ENCODE measurements around the gene CDKAL1.
"Not testable (repeated sequence)": the region's sequence is repeated elsewhere in the genome, so short reads cannot be mapped to it uniquely, and the experiment has no call there.

Gene CDKAL1

DNA sequence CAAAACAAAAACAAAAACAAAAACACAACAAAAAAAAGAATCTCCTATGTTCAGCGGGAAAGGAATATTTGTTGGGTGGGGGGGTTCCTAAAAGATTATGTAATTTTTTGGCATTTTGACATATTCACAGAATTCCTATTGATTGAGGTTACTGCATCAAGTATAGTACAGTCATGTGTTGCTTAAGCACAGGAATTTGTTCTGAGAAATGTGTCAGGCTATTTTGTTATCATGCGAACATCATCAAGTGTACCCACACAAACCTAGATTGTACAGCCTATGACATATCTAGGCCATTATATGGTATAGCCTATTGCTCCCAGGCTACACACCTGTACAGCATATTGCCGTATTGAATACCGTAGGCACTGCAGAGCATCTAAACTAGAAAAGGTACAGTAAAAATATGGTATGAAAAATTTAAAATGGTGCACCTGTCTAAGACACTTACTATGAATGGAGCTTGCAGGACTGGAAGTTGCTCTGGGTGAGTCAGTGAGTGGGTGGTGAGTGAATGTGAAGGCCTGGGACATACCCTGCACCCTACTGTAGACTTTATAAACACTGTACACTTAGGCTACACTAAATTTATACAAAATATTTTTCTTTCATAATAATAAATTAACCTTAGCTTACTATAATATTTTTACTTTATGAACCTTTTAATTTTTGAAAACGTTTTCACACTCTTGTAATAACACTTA, 110.6 kb downstream of the CDKAL1 start:
- no peak for DNase-seq

DNA sequence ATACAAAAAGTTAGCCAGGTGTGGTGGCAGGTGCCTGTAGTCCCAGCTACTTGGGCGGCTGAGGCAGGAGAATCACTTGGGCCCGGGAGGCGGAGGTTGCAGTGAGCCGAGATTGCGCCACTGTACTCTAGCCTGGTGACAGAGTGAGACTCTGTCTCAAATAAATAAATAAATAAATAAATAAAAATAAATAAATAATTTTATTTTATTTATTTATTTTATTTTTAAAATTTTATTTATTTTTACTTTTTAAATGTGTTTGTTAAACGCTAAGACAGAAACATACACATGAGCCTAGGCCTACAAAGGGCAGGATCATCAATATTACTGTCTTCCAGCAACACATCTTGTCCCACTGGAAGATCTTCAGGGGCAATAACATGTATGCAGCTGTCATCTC, 111.3 kb downstream of the CDKAL1 start:
- DNase-seq: not testable (repeated sequence)

DNA sequence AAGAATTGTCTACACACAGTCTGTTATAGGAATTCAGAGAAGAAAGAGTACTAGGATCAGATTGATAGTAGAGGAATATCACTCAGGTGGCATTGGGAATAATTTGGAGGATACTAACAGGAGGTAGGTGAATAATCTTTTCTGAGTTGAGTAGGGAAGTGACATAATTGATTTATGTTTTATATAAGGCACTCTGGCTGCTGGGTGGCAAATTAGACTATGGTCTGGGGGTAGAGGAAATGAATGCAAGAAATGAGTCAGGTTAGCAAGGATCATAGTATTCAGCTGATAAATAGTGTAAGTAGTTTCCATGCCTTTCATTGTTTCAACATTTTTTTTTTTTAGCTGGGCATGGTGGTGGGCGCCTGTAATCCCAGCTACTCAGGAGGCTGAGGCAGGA, 113.3 kb downstream of the CDKAL1 start:
- DNase-seq: no peak

DNA sequence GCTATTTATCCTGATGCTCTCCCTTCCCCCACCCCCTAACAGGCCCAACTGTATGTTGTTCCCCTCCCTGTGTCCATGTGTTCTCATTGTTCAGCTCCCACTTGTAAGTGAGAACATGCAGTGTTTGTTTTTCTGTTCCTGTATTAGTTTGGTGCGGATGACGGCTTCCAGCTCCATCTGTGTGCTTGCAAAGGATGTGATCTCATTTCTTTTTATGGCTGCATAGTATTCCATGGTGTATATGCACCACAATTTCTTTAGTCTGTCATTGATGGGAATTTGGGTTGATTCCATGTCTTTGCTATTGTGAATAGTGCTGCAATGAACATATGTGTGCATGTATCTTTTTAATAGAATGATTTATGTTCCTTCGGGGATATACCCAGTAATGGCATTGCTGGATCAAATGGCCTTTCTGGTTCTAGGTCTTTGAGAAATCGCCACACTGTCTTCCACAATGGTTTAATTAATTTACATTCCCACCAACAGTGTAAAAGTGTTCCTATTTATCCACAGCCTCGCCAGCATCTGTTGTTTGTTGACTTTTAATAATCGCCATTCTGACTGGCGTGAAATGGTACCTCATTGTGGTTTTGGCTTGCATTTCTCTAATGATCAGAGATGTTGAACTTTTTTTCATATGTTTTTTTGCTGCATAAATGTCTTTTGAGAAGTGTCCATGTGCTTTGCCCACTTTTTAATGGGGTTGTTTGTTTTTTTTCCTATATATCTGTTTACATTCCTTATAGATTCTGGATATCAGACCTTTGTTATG, 115.6 kb downstream of the CDKAL1 start:
- DNase-seq: not testable (repeated sequence)

DNA sequence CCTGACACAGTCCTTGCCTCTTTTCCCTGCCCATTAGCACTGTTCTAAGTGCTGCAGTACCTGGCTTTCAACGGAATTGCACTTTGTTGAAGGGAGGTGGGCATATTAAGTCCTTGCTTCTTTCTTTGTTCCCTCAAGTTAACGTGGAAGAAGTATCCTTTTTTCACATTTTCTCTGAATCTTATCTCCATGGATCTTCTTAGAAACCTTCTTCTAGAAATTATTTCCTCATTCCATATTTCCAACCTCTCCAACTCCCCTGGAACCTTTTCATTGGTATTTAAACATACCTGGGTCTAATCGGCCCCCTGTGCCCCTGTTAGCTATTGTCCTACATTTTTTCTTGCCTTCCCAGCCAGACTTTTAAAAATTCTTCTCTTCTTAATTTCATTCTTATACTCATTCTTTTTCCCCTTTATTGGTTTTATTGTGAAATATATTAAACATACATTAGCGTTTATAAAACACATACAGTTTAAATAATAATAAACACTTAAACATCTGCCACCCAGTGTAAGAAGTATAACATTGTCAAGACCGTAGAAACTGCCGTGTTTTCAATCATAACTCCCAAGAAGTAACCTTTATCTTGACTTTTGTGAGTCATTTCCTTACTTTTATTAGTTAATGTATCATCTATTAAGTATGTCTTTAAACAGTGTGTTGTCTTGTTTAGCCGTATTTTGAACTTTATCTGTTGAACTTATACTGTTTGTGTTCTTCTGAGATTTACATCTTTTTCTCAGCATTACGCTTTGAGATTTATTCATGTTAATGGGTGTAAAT, 118.2 kb downstream of the CDKAL1 start:
- DNase-seq: no peak

DNA sequence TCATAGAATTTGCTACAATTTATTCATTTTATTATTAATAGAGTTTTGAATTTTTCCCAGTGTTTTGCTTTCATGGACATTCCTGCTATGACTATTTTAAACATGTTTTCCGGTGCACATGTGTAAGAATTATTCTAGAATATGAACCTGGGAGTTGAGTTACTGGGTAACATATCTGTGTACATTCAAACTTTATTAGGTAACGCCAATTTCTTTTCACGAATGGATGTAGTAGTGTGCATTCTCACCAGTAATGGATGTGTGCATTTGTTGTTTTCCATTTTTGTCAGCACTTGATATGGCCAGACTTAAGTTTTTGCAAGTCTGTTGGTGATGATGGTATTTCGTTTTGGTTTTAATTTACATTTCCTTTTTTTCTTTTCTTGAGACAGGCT, 118.8 kb downstream of the CDKAL1 start:
- DNase-seq: no peak

DNA sequence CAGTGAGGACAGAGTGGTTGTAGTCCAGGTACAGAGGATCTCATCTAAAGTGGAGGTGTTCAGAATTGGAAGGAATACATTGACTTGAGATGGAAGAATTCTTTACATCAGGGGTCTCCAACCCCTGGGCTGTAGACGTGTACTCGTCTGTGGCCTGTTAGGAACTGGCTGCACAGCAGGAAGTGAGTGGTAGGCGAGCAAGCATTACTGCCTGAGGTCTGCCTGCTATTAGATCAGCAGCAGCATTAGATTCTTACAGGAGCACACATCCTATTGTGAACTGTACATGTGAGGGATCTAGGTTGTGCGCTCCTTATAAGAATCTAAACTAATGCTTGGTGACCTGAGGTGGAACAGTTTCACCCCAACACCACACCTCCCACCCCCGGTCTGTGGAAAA, 121.1 kb downstream of the CDKAL1 start:
- DNase-seq: no peak

DNA sequence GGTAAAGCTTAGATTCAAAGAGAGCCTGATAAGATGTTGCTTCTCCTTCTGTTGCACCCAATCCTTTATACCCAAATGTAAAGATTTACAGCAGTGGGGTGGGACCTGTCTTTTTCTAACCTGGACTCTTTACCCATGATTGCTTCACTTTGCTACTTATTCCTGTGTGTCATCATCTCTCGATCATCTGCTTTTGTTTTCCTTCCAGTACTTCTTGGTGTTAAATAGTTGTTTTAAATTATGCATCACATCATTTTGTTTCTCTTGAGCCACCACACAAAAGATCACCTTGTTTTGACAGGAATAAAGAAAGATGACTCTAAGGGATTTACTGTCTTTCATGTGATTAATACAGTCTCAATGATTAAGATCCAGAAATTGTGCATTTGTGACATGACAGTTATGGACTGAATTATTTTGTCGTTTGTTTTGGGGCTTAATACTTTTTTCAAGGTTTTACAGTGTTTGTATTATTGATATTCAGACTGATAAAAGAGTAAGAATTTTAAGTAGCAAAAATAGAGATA, 123.1 kb downstream of the CDKAL1 start:
- no peak for DNase-seq

DNA sequence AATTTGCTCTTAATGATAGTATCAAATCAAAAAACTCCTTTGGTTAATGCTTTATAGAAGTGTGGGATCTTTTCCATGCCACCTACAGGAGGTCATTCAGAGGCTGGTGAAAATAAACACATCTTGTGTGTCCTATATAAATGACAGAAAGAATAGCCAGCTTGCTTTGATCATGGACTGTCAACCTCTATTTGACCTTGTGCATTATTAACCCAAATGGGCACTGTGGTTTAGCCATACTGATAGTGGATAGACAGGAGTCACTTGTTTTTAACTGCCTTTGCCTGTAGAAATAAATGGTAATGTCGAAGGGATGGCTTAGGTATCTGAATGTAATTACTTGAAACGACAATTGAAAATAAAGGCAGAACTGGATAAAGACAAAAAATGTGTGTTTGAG, 123.8 kb downstream of the CDKAL1 start:
- DNase-seq: no peak

DNA sequence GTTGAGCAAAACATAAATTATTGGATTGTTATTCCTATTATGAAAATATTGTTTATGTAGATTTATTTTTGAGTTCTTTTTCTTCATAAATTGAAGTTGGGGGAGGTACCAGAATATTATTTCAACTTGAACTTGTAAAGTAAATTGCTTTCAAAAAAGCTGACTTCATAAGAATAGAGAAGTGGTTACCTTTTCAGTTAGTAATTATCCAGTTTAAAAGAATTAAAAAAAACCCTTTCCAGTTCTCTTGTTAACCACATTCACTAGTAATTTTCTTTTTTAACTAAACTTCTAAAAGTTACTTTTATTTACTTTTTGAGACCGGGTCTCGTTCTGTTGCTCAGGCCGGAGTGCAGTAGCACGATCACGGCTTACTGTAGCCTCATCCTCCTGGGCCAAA, 124.3 kb downstream of the CDKAL1 start:
- DNase-seq: no peak

DNA sequence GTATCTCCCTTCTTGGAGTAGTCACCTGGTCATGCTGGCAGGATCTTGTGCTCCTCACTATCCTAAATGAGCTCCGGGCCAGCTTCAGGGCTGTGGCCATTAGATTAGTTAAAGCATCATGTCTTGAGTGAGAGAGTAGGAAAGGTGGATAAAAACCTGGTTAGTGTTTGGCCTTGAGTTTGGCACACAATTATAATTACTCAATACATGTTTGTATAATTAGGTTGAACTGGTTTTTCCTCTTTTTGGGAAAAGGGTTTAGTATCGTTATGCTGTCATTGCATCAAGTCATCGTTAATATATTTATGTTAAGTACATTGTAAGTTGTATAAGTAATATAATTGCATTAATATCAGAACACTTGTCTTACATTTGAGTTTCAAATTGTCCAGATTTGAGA, 126.3 kb downstream of the CDKAL1 start:
- DNase-seq: no peak

DNA sequence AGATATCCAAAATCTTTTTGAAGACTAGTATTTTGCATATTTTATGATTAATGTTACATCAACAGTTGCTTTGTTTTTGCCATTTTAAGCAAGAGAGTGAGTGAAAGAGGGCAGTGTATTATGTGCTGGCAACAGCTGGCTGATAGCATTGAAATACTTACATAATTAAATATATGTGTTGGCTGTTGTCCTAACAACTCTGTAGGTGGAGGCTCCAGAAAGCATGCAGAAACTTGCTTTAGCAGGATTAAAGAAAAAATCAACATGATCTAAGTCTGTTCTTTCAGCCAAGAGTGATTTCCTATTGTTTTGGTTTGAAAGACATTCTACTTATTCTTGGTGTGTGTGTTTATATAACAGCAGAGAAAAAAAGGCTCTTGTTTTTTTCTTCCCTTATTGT, 127.5 kb downstream of the CDKAL1 start:
- no peak for DNase-seq

DNA sequence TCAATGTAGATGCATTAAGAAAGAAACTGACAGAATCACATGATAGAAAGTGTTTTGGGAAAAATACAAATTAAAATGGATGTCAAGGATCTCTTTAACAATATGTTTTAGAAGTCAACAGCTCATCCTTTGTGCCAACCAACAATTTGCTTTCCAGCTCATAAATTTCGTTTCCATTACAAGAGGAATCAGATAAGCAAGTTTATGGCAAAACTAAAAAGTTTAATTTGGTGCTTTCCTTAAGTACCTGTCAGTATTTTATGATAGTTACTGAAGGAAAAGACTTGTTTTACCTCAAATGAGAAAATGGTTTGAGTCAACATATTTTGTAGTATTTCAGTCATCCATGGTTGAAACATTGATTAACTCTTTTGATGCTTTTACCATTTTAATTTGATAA, 130.0 kb downstream of the CDKAL1 start:
- DNase-seq: no peak

DNA sequence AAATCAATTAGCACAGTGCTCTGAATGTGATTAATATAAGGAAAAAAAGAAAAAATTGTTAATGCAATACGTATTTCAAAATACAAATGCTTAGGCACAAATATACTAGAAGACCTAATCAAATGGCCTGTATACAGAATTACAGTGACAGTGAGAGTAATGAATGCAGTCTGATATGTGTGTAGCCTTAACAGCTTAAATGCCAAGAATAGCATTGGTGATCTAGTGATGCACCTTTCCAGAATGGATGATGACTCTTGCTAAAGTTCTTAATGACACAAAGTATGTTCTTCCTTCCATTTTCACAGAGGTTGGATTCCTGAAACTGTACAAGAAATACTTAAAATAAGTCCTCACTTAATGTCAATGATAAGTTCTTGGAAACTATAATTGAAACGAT, 131.0 kb downstream of the CDKAL1 start:
- no peak for DNase-seq

DNA sequence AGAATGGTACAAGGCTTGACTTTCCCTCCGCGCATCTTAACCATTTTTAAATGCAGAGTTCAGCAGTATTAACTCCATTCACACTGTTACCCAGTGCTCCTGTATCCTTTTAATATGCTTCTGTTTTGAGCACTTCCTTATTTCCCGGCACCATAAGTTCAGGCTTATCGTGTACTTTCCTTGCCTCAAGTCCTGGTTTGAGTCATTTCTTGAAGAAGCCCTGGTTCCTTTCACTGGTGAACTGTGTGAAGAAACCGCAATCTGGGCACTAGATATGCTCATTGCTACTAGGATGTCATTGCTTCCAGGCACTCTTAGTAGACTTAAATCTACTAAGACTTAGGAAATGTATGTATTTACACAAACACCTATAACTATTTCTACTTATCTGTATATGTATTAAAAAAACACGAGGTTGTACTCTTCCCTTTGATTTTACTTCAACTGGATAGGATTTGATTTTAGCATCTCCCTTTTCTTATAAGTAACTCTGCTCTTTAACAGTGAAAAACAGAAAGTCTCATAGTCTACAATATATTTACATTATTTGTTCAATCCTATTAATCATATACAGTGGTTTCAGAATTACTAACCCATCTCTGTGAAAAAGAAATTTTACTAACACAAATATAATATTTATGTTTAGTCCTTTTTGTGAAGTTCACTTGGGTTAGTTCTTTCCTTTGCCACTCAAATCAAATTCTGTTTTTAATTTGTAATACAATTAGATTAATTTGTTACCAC, 135.5 kb downstream of the CDKAL1 start:
- DNase-seq: no peak

DNA sequence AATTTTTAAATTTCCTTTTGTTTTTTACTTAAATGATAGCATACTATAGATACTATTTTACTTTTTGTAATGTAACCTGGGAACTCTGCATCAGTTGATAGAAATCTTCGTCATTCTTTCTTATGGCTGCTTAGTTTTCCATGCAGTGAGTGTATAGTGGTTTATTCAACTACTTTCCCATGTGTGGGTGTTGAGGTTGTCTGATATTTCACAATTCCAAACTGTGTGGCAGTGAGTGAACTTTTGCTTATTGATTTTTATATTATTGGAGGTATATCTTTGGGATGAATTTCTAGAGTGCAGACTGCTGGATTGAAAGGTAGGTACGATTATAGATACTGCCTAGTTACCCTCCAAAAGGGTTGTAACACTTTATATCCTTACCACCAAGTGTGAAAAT, 136.5 kb downstream of the CDKAL1 start:
- DNase-seq: no peak

DNA sequence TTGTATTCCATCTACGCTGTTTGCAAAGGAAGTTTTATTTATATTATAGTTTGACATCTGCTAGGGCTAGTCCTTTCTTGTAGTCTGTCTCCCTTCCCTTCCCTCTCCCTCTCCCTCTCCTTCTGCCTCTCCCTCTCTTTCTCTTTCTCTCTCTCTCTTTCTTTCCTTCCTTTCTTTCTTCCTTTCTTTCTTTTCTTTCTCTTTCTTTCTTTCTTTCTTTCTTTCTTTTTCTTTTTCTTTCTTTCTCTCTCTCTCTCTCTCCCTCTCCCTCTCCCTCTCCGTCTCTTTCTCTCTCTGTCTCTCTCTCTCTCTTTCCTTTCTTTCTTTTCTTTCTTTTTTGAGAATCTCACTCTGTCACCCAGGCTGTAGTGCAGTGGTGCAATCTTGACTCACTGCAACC, 137.8 kb downstream of the CDKAL1 start:
- DNase-seq: no peak

DNA sequence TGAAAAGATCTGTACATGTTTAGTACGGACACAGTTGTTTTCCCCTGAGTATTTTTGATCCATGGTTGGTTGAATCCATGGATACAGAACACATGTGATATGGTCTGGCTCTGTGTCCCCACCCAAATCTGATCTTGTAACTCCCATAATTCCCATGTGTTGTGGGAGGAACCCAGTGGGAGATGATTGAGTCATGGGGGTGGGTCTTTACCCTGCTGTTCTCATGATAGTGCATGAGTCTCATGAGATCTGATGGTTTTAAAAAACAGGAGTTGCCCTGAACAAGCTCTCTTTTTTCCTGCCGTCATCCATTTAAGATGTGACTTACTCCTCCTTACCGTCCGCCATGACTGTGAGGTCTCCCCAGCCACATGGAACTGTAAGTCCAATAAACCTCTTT, 139.2 kb downstream of the CDKAL1 start:
- DNase-seq: no peak

DNA sequence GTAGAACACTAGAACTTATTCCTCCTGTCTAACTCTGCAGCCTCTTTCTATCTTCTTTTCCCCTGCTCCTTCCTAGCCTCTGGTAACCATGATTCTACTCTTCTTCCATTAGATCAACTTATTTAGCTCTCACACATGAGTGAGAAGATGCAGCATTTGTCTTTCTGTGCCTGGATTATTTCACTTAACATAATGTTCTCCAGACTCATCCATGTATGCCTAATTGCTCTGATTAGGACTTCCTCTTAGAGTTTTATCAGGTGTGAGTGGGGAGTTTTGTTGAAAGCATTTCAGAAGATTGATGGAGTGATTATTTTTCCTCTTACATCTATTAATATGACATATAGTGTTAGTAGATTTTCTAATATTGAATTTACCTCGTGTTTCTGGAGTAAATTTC, 140.4 kb downstream of the CDKAL1 start:
- no peak for DNase-seq

DNA sequence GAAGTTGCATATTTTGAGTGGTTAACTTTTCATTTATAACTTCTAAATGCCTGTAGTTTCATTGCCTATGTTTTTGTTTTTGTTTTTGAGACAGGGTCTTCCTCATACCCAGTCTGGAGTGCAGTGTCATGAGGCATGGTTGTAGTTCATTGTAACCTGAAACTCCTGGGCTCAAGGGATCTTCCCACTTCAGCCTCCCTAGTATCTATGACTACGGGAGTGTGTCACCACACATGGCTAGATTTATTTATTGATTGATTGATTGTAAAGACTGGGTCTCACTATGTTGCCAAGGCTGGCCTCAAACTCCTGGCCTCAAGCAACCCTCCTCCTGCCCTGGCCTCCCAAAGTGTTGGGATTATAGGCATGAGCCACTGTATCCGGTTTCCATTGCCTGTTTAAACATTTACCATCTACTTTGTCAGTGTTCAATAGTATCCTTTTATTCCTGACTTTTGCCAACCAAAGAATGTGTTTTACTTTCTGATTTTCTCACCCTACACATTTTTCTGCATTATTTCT, 144.6 kb downstream of the CDKAL1 start:
- DNase-seq: no peak

DNA sequence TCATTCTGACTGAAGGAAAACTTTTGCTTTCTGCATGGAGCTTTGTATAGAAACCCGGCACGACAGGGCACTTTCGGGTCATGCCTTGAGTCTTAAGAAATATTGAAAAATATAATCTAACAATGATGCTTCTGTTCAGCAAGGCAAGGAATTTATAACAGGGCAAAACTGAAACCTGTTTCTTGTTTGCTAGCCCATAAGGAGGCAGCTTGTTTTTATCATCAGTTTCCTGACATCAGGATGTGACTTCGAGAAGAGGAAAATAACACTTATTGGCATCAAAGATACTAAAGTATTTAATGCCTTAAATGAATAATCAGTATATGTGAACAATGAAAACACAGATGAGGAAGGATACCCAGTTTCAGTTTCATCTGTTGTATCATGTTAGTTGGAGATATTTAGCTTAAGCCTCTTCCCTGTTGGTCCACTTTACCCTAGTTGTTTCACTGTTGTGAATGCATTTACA, 146.5 kb downstream of the CDKAL1 start:
- no peak for DNase-seq

DNA sequence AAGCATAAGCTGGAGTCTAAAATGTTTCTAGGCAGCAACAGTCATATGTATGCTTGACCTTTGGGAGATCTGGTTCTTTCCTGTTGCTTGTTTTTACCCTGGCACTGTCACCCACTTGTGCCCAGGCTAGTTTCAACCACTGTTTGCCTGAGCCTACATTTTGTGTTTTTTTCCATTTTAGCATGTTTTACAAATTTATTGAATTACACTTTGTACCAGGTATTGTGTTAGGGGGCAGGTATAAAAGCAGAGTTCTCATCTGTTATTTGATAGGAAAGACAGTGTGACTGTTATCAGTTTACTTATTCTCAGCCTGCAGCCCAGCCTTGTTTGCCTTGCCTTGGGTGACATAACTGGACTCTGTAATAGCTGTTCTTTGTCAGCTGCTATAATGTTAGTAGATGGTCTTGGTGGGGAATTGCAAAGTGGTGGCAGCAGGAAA, 147.0 kb downstream of the CDKAL1 start:
- no peak for DNase-seq
